HepG2 (cell line): Measurements from ENCODE around the gene INHBE. TPM values are rescaled to one million over a fixed set of nuclear protein-coding genes. Genes with fewer than 3 reads are reported as not detected.

Experiments used
- BCL3 ChIP-seq: sonication (generic); formaldehyde crosslinking; IDR thresholded peaks from 2 replicates; pipeline ENCODE4 v1.5.1; 2020; ENCODE audit warnings: mild to moderate bottlenecking, missing genetic modification reagents, moderate library complexity
- HNRNPLL ChIP-seq: fragments of 200-400 bp; formaldehyde crosslinking; IDR thresholded peaks from 2 replicates; pipeline ENCODE4 v1.6.1; 2017; ENCODE audit warnings: mild to moderate bottlenecking, low read depth, low read length; ENCODE audit not compliant: poor library complexity, severe bottlenecking
- NPAS2 ChIP-seq: sonication (generic); formaldehyde crosslinking; IDR thresholded peaks from 2 replicates; pipeline ENCODE4 v1.8.0; 2022; ENCODE audit warnings: mild to moderate bottlenecking, missing genetic modification reagents, borderline replicate concordance
- RBM22 ChIP-seq: fragments of 200-400 bp; formaldehyde crosslinking; optimal IDR thresholded peaks from 2 replicates; pipeline ENCODE3; 2017; ENCODE audit warnings: mild to moderate bottlenecking, low read length, moderate library complexity
- RNF2 ChIP-seq: fragments of 450-650 bp; conservative IDR thresholded peaks from 2 replicates; pipeline ENCODE4 v1.6.1; 2016; ENCODE audit warnings: low read depth
- SAFB2 ChIP-seq: sonication (generic); formaldehyde crosslinking; IDR thresholded peaks from 2 replicates; pipeline ENCODE4 v1.5.1; 2020; ENCODE audit warnings: missing genetic modification reagents, low read depth, mild to moderate bottlenecking, borderline replicate concordance
- SRSF1 ChIP-seq: fragments of 200-400 bp; formaldehyde crosslinking; optimal IDR thresholded peaks from 2 replicates; pipeline ENCODE3; 2017; ENCODE audit warnings: mild to moderate bottlenecking, low read depth, low read length, moderate library complexity
- TGIF2 ChIP-seq: IDR thresholded peaks from 2 replicates; pipeline ENCODE4 v1.6.1; 2016; ENCODE audit warnings: control low read depth, missing compliant biosample characterization
- ZNF17 ChIP-seq: sonication (generic); formaldehyde crosslinking; IDR thresholded peaks from 2 replicates; pipeline ENCODE4 v1.5.0; 2020; ENCODE audit warnings: mild to moderate bottlenecking, missing genetic modification reagents
- ZNF205 ChIP-seq: IDR thresholded peaks from 2 replicates; pipeline ENCODE4 v1.6.1; 2018; ENCODE audit warnings: missing biosample characterization, missing genetic modification reagents
- ZNF230 ChIP-seq: sonication (generic); formaldehyde crosslinking; IDR thresholded peaks from 2 replicates; pipeline ENCODE4 v1.4.0; 2020; ENCODE audit warnings: mild to moderate bottlenecking, missing genetic modification reagents
- ZNF326 ChIP-seq: sonication (generic); formaldehyde crosslinking; IDR thresholded peaks from 2 replicates; pipeline ENCODE4 v1.4.0; 2020; ENCODE audit warnings: missing genetic modification reagents, borderline replicate concordance
- ZNF687 ChIP-seq: sonication (generic); formaldehyde crosslinking; IDR thresholded peaks from 2 replicates; pipeline ENCODE4 v1.5.1; 2020; ENCODE audit warnings: mild to moderate bottlenecking, missing genetic modification reagents, moderate library complexity
- ZNF775 ChIP-seq: sonication (generic); formaldehyde crosslinking; IDR thresholded peaks from 2 replicates; pipeline ENCODE4 v1.4.0; 2020; ENCODE audit warnings: missing genetic modification reagents, mild to moderate bottlenecking, moderate library complexity, borderline replicate concordance
- ZNF83 ChIP-seq: sonication (generic); formaldehyde crosslinking; IDR thresholded peaks from 2 replicates; pipeline ENCODE4 v1.4.0; 2020; ENCODE audit warnings: missing genetic modification reagents, mild to moderate bottlenecking, borderline replicate concordance
- ZSCAN20 ChIP-seq: sonication (generic); formaldehyde crosslinking; IDR thresholded peaks from 2 replicates; pipeline ENCODE4 v1.4.0; 2020; ENCODE audit warnings: missing genetic modification reagents, mild to moderate bottlenecking, borderline replicate concordance
- polyA plus RNA-seq, 8 experiments: library from polyadenylated mRNA; depleted of rRNA in 3 of 8; stranded (reverse) in 7 of 8; unstranded in 1 of 8; fragments of >200 nt; fragmentation: Illumina TruSeq in 4 of 8; extraction: Trizol in 4 of 8; gene quantifications; 2 replicates each; pipeline versions ENCODE4 v1.2.1 to v1.2.3, GENCODE V29; 2011 to 2016; ENCODE audit warnings: low read depth in 4 of 8, missing spikeins in 1 of 8, mixed read lengths in 1 of 8; ENCODE audit not compliant: insufficient read depth in 1 of 8
- total RNA-seq, 5 experiments: library from RNA; depleted of rRNA; stranded (reverse); fragments of >200 nt; fragmentation: Illumina TruSeq; extraction: Trizol; gene quantifications; 2 replicates each; pipeline ENCODE4 v1.2.3, GENCODE V29; 2016; ENCODE audit warnings: low read depth in 1 of 5
- TF ChIP-seq, protein P1 (sequence below): sonication (generic); formaldehyde crosslinking; IDR thresholded peaks from 2 replicates; pipeline ENCODE4 v1.5.0; 2020; ENCODE audit warnings: mild to moderate bottlenecking, missing genetic modification reagents
- TF ChIP-seq, protein P2 (sequence below): sonication (generic); formaldehyde crosslinking; IDR thresholded peaks from 2 replicates; pipeline ENCODE4 v1.5.0; 2020; ENCODE audit warnings: mild to moderate bottlenecking, missing genetic modification reagents, moderate library complexity
- TF ChIP-seq, protein P3 (sequence below): sonication (generic); formaldehyde crosslinking; IDR thresholded peaks from 2 replicates; pipeline ENCODE4 v1.9.0; 2021; ENCODE audit warnings: missing genetic modification reagents, mild to moderate bottlenecking, borderline replicate concordance

Gene INHBE
- total and polyA plus RNA-seq, 2 of the 13 experiments (the other 11 are each of a cell fraction or from before 2014, with no cell fraction given), result 17.0 to 32.0 TPM

GRCh38 chr12:57459055-57459749 is 4.1 kb downstream of the INHBE start (continued):
- TF ChIP-seq ZNF83 (CRISPR knock-in tag) (no peak; the same call in 1 of the 2 replicates), HNRNPLL (no peak), ZNF230 (CRISPR knock-in tag) (peak; percentile 78; the same call in 1 of the 2 replicates), SRSF1 (no peak), TGIF2 (CRISPR knock-in tag) (no peak), ZNF17 (CRISPR knock-in tag) (no peak), RBM22 (peak; percentile 58), ZNF687 (CRISPR knock-in tag) (peak; percentile 82), ZSCAN20 (CRISPR knock-in tag) (no peak), BCL3 (CRISPR knock-in tag) (peak; percentile 22; the same call in 1 of the 2 replicates), ZNF775 (CRISPR knock-in tag) (no peak), NPAS2 (no peak), ZNF205 (CRISPR knock-in tag) (no peak), ZNF326 (CRISPR knock-in tag) (no peak), RNF2 (no peak), SAFB2 (no peak)
- TF ChIP-seq, protein P1, sequence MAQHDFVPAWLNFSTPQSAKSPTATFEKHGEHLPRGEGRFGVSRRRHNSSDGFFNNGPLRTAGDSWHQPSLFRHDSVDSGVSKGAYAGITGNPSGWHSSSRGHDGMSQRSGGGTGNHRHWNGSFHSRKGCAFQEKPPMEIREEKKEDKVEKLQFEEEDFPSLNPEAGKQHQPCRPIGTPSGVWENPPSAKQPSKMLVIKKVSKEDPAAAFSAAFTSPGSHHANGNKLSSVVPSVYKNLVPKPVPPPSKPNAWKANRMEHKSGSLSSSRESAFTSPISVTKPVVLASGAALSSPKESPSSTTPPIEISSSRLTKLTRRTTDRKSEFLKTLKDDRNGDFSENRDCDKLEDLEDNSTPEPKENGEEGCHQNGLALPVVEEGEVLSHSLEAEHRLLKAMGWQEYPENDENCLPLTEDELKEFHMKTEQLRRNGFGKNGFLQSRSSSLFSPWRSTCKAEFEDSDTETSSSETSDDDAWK (CRISPR knock-in tag), result no peak
- TF ChIP-seq, protein P2, sequence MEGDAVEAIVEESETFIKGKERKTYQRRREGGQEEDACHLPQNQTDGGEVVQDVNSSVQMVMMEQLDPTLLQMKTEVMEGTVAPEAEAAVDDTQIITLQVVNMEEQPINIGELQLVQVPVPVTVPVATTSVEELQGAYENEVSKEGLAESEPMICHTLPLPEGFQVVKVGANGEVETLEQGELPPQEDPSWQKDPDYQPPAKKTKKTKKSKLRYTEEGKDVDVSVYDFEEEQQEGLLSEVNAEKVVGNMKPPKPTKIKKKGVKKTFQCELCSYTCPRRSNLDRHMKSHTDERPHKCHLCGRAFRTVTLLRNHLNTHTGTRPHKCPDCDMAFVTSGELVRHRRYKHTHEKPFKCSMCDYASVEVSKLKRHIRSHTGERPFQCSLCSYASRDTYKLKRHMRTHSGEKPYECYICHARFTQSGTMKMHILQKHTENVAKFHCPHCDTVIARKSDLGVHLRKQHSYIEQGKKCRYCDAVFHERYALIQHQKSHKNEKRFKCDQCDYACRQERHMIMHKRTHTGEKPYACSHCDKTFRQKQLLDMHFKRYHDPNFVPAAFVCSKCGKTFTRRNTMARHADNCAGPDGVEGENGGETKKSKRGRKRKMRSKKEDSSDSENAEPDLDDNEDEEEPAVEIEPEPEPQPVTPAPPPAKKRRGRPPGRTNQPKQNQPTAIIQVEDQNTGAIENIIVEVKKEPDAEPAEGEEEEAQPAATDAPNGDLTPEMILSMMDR (CRISPR knock-in tag), result peak; percentile 96
- TF ChIP-seq, protein P3, sequence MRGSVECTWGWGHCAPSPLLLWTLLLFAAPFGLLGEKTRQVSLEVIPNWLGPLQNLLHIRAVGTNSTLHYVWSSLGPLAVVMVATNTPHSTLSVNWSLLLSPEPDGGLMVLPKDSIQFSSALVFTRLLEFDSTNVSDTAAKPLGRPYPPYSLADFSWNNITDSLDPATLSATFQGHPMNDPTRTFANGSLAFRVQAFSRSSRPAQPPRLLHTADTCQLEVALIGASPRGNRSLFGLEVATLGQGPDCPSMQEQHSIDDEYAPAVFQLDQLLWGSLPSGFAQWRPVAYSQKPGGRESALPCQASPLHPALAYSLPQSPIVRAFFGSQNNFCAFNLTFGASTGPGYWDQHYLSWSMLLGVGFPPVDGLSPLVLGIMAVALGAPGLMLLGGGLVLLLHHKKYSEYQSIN (CRISPR knock-in tag), result no peak
